Measurements from ENCODE around the gene S1PR4. TPM values are rescaled to one million over a fixed set of nuclear protein-coding genes. Genes with fewer than 3 reads are reported as not detected.

S1PR4 gene
- total and polyA plus RNA-seq, 2 experiments from 2014 or later = 0.24 TPM; not detected in 1

DNA sequence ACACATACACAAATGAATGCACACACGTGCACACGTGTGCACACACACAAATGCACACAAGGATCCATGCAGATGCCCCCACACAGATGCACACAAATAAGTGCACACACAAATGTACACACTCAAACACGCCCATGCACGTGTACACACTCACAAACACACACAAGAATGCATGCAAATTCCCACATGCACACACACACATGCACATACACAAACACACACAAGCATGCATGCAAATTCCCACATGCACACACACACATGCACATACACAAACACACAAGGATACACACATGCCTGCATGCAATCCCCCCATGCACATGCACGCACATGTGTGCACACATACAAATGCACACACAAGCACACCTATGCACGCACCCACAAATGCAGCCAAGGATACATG lies 29.5 kb upstream of the S1PR4 start:
- no peak for TF ChIP-seq EZH2 (IDR thresholded peaks at IDR 0.05; ENCODE audit: low read depth, unreplicated experiment)
- no peak for TF ChIP-seq STAT1 (IDR thresholded peaks at IDR 0.05; ENCODE audit: unreplicated experiment)
- TF ChIP-seq, protein P1, sequence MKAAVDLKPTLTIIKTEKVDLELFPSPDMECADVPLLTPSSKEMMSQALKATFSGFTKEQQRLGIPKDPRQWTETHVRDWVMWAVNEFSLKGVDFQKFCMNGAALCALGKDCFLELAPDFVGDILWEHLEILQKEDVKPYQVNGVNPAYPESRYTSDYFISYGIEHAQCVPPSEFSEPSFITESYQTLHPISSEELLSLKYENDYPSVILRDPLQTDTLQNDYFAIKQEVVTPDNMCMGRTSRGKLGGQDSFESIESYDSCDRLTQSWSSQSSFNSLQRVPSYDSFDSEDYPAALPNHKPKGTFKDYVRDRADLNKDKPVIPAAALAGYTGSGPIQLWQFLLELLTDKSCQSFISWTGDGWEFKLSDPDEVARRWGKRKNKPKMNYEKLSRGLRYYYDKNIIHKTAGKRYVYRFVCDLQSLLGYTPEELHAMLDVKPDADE (IDR thresholded peaks at IDR 0.05) = no peak
- TF ChIP-seq, protein P2, sequence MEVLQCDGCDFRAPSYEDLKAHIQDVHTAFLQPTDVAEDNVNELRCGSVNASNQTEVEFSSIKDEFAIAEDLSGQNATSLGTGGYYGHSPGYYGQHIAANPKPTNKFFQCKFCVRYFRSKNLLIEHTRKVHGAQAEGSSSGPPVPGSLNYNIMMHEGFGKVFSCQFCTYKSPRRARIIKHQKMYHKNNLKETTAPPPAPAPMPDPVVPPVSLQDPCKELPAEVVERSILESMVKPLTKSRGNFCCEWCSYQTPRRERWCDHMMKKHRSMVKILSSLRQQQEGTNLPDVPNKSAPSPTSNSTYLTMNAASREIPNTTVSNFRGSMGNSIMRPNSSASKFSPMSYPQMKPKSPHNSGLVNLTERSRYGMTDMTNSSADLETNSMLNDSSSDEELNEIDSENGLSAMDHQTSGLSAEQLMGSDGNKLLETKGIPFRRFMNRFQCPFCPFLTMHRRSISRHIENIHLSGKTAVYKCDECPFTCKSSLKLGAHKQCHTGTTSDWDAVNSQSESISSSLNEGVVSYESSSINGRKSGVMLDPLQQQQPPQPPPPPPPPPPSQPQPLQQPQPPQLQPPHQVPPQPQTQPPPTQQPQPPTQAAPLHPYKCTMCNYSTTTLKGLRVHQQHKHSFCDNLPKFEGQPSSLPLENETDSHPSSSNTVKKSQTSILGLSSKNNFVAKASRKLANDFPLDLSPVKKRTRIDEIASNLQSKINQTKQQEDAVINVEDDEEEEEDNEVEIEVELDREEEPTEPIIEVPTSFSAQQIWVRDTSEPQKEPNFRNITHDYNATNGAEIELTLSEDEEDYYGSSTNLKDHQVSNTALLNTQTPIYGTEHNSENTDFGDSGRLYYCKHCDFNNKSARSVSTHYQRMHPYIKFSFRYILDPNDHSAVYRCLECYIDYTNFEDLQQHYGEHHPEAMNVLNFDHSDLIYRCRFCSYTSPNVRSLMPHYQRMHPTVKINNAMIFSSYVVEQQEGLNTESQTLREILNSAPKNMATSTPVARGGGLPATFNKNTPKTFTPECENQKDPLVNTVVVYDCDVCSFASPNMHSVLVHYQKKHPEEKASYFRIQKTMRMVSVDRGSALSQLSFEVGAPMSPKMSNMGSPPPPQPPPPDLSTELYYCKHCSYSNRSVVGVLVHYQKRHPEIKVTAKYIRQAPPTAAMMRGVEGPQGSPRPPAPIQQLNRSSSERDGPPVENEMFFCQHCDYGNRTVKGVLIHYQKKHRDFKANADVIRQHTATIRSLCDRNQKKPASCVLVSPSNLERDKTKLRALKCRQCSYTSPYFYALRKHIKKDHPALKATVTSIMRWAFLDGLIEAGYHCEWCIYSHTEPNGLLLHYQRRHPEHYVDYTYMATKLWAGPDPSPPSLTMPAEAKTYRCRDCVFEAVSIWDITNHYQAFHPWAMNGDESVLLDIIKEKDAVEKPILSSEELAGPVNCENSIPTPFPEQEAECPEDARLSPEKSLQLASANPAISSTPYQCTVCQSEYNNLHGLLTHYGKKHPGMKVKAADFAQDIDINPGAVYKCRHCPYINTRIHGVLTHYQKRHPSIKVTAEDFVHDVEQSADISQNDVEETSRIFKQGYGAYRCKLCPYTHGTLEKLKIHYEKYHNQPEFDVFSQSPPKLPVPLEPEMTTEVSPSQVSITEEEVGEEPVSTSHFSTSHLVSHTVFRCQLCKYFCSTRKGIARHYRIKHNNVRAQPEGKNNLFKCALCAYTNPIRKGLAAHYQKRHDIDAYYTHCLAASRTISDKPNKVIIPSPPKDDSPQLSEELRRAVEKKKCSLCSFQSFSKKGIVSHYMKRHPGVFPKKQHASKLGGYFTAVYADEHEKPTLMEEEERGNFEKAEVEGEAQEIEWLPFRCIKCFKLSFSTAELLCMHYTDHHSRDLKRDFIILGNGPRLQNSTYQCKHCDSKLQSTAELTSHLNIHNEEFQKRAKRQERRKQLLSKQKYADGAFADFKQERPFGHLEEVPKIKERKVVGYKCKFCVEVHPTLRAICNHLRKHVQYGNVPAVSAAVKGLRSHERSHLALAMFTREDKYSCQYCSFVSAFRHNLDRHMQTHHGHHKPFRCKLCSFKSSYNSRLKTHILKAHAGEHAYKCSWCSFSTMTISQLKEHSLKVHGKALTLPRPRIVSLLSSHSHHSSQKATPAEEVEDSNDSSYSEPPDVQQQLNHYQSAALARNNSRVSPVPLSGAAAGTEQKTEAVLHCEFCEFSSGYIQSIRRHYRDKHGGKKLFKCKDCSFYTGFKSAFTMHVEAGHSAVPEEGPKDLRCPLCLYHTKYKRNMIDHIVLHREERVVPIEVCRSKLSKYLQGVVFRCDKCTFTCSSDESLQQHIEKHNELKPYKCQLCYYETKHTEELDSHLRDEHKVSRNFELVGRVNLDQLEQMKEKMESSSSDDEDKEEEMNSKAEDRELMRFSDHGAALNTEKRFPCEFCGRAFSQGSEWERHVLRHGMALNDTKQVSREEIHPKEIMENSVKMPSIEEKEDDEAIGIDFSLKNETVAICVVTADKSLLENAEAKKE (CRISPR knock-in tag; IDR thresholded peaks at IDR 0.05) = no peak
- TF ChIP-seq, protein P3, sequence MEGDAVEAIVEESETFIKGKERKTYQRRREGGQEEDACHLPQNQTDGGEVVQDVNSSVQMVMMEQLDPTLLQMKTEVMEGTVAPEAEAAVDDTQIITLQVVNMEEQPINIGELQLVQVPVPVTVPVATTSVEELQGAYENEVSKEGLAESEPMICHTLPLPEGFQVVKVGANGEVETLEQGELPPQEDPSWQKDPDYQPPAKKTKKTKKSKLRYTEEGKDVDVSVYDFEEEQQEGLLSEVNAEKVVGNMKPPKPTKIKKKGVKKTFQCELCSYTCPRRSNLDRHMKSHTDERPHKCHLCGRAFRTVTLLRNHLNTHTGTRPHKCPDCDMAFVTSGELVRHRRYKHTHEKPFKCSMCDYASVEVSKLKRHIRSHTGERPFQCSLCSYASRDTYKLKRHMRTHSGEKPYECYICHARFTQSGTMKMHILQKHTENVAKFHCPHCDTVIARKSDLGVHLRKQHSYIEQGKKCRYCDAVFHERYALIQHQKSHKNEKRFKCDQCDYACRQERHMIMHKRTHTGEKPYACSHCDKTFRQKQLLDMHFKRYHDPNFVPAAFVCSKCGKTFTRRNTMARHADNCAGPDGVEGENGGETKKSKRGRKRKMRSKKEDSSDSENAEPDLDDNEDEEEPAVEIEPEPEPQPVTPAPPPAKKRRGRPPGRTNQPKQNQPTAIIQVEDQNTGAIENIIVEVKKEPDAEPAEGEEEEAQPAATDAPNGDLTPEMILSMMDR (conservative IDR thresholded peaks at IDR 0.05; ENCODE audit: low read depth in 2 of 2) = no peak
- no peak for TF ChIP-seq JUNB (IDR thresholded peaks at IDR 0.05; ENCODE audit: unreplicated experiment)
- TF ChIP-seq EZH2phosphoT487 (IDR thresholded peaks at IDR 0.05; ENCODE audit: unreplicated experiment) = no peak
- no peak for TF ChIP-seq NANOG (IDR thresholded peaks at IDR 0.05; ENCODE audit: borderline replicate concordance)
- TF ChIP-seq ZNF331 (CRISPR knock-in tag; IDR thresholded peaks at IDR 0.05; ENCODE audit: low read depth) = no peak
- no peak for TF ChIP-seq POLR2AphosphoS5 (IDR thresholded peaks at IDR 0.05; ENCODE audit: low read depth)
- TF ChIP-seq, protein P4, sequence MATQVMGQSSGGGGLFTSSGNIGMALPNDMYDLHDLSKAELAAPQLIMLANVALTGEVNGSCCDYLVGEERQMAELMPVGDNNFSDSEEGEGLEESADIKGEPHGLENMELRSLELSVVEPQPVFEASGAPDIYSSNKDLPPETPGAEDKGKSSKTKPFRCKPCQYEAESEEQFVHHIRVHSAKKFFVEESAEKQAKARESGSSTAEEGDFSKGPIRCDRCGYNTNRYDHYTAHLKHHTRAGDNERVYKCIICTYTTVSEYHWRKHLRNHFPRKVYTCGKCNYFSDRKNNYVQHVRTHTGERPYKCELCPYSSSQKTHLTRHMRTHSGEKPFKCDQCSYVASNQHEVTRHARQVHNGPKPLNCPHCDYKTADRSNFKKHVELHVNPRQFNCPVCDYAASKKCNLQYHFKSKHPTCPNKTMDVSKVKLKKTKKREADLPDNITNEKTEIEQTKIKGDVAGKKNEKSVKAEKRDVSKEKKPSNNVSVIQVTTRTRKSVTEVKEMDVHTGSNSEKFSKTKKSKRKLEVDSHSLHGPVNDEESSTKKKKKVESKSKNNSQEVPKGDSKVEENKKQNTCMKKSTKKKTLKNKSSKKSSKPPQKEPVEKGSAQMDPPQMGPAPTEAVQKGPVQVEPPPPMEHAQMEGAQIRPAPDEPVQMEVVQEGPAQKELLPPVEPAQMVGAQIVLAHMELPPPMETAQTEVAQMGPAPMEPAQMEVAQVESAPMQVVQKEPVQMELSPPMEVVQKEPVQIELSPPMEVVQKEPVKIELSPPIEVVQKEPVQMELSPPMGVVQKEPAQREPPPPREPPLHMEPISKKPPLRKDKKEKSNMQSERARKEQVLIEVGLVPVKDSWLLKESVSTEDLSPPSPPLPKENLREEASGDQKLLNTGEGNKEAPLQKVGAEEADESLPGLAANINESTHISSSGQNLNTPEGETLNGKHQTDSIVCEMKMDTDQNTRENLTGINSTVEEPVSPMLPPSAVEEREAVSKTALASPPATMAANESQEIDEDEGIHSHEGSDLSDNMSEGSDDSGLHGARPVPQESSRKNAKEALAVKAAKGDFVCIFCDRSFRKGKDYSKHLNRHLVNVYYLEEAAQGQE (IDR thresholded peaks at IDR 0.05; ENCODE audit: unreplicated experiment) = no peak
- no peak for TF ChIP-seq CREB1 (CRISPR knock-in tag; IDR thresholded peaks at IDR 0.05; ENCODE audit: low read depth)
- no peak for TF ChIP-seq ZNF114 (CRISPR knock-in tag; IDR thresholded peaks at IDR 0.05)
- H3K4me3 Mint-ChIP-seq = no peak overlapping the region
- H3K27ac ChIP-seq (ENCODE audit: low read depth) = no peak overlapping the region
- H4K20me1 ChIP-seq (replicated peaks; ENCODE audit: insufficient read depth) = no peaks in the 10 kb centered on the region
- peaks cover 5% of the 10 kb centered on the region; the same call in 2 of the 3 replicates for H3K4me1 Mint-ChIP-seq
- no peak overlapping the region for H3K4me3 ChIP-seq
- no peaks in the 10 kb centered on the region for H3K4me1 ChIP-seq (ENCODE audit: insufficient read depth)
- H3K27me3 Mint-ChIP-seq (ENCODE audit: insufficient read depth, low read depth, poor library complexity) = peaks cover 1% of the 10 kb centered on the region
- H3K27ac Mint-ChIP-seq = no peak overlapping the region
- no peaks in the 10 kb centered on the region for H3K27me3 ChIP-seq (ENCODE audit: insufficient read depth)
- DNase-seq (ENCODE audit: low spot score) (no peak), ATAC-seq (no peak)
- H3K79me2 ChIP-seq (replicated peaks; ENCODE audit: insufficient read depth) = no peaks in the 10 kb centered on the region
- peaks cover 8% of the 10 kb centered on the region; the same call in 1 of the 2 replicates for H3K9me2 ChIP-seq (ENCODE audit: insufficient read depth)
- H3F3A ChIP-seq (replicated peaks; ENCODE audit: low read depth) = 0 out of 2 replicates have a peak, but pooled peaks cover 4% of the 10 kb centered on the region
- H3K36me3 Mint-ChIP-seq (ENCODE audit: low read depth) = no peaks in the 10 kb centered on the region
- H3K4me2 ChIP-seq = no peak overlapping the region
- no peaks in the 10 kb centered on the region for H3K9me3 Mint-ChIP-seq
- no peaks in the 10 kb centered on the region for H3K36me3 ChIP-seq (ENCODE audit: insufficient read depth)
- no peak overlapping the region for H2AFZ ChIP-seq

Measured in GM23338 (cell line).